GM18873 (cell line): ENCODE data around the gene PNLIPRP3.
"Not testable (repeated sequence)": the region's sequence is repeated elsewhere in the genome, so short reads cannot be mapped to it uniquely, and the experiment has no call there.

Experiments used
- ATAC-seq: cut with Tn5 transposase; IDR thresholded peaks from one replicate; pipeline ENCODE4 v1.9.1; 2021; ENCODE audit warnings: mild to moderate bottlenecking, moderate library complexity, moderate number of reproducible peaks; ENCODE audit not compliant: unreplicated experiment, low FRiP score

Gene PNLIPRP3

DNA sequence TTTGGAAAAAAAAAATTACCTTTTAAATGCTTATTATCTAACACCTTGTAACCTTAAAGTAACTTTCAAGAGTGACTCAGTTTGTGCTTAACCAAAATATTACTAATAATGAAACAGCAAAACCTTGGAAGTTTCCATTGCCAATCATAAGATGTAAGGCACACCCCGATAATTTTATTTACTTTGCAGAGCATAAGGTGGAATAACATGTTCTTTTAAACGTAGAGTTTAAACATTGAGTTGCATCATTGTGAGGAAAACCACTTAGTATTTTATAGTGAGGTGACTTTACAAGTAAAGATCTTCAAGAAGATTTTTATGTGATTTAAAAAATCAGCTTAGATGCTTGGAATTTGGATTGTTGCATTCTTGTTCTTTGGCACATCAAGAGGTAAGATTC lies at the start of gene PNLIPRP3:
Gene PNLIPRP3 (plus strand): TSS at position 177 of the 400 bp plus-strand sequence. CDS start 166 bp downstream, at position 343.
- no peak for ATAC-seq

- no peak for ATAC-seq
These were observed 45.4 kb upstream of the PNLIPRP3 start for GRCh38 chr10:116382290-116382689.

DNA sequence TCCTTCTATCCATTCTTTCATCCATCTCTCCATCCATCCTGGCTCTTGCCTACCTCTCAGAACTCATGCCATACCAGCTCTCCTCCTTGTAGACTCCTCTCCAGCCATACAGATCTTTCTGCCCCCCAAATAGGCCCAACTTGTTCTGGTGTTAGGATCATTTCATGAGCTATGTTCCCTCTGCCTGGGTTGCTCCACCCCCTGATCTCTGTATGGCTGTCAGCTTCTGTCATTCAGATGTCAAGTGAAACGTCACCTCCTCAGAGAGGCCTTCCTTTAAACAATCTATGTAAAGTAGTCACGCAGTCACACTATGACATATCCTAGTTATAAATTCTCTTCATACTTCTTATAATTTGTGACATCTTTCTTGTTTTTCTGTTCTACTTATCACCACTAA lies 42.3 kb upstream of the PNLIPRP3 start:
- ATAC-seq = no peak

DNA sequence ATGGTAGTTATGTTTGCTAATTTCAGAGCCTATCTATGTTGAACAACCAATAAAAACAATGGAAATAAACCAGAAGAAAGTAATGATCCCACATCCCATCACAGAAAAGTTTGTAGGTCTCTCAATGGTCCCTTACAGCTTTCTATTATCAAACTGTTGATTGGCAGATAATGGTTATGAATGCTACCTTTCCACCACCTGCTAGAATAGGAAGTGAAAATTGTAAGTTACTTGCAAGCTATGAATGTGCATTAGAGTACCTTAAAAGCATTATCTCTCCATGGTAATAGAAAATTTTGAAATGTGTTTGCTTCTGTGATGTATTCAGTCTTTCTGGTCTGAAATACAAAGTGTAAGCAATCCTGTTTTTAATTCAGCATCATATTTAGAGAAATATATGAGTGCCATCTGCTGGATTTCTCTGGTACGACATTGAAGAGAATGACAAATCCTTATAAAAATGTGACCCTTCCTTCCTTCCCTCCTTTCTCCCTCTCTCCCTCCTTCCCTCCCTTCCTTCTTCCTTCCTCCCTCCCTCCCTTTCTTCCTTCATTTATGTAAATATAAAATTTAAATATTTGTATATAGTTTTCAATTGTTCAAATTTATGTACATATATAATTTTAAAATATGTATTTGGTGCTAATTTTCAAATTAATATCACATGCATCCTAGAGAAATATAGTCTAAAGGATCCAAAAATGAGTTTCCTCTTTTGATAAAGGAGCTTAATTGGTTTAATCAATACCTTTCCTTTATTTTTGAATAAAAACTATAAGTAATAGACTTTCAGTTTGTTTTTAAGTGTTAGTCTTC lies 41.4 kb upstream of the PNLIPRP3 start:
- no peak for ATAC-seq

DNA sequence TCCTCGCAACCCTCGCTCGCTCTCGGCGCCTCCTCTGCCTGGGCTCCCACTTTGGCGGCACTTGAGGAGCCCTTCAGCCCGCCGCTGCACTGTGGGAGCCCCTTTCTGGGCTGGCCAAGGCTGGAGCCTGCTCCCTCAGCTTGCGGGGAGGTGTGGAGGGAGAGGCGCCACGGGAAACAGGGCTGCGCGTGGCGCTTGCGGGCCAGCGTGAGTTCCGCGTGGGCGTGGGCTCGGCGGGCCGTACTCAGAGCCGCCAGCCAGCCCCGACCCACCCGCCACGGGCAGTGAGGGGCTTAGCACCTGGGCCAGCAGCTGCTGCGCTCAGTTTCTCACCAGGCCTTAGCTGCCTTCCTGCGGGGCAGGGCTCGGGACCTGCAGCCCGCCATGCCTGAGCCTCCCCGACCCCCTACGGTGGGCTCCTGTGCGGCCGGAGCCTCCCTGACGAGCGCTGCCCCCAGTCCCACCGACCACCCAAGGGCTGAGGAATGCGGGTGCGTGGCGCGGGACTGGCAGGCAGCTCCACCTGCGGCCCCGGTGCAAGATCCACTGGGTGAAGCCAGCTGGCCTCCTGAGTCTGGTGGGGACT lies 34.3 kb upstream of the PNLIPRP3 start:
- ATAC-seq = not testable (repeated sequence)

GRCh38 chr10:116395223-116395985 lies 32.2 kb upstream of the PNLIPRP3 start:
- ATAC-seq = no peak

- ATAC-seq = no peak
These were observed 29.4 kb upstream of the PNLIPRP3 start for GRCh38 chr10:116398224-116398623.

DNA sequence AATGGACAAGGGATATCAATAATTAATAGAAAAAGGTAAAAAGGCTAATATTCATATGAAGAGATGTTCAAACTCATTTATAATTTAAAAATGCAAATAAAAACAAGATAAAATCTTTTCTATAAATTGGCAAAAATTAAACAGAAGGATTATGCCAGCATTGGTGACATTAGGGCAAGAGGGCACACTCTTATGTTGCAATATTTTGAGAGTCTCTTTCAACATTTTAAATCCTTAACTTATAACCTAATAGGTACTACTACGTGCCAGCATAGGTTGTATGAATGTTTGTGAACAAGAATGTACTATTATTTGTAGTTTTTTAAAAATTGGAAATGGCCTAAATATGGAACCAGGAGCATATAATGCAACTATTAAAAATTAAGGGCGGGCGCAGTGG lies 24.8 kb upstream of the PNLIPRP3 start:
- ATAC-seq = no peak

DNA sequence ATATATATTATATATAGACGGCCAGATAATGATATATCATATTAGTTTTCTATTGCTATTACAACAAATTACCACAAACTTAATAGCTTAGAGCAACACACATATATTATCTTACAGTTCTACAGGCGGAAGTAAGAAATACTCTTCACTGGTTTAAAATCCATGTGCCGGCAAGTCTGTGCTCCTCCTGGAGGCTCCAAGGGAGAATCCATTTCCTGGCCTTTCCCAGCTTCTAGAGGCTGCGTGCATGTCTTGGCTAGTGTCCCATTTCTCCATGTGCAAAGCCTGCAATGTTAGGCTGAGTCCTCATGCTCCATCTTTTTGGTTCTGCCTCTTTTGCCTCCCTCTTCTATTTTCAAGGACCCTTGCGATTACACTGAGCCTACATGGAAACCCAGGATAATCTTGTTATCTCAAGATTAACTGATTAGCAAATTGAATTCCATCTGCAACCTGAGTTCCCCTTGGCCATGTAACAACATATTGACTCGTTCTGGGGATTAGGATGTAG lies 23.9 kb upstream of the PNLIPRP3 start:
- no peak for ATAC-seq

GRCh38 chr10:116408719-116409118 lies 18.9 kb upstream of the PNLIPRP3 start:
- no peak for ATAC-seq

- no peak for ATAC-seq
These were observed 17.3 kb upstream of the PNLIPRP3 start for GRCh38 chr10:116410351-116410750.

DNA sequence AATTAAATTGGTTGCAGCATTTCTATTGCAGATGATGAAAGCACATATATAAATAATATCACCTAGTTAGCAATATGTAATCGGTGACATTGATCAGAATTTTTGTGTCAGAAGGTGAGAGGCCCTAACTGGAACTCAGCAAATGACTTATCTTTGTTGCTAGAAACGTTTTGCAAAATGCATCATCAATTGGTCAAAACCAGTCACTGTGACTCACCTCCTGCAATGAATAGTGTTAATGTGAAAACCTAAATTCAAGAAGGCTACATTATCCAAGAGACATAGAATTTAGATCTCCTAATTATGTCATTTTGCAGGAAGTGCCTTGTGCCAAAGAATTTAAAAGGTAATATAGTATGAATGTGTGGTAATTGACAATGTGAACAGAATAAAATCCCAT lies 9.8 kb upstream of the PNLIPRP3 start:
- ATAC-seq = no peak

DNA sequence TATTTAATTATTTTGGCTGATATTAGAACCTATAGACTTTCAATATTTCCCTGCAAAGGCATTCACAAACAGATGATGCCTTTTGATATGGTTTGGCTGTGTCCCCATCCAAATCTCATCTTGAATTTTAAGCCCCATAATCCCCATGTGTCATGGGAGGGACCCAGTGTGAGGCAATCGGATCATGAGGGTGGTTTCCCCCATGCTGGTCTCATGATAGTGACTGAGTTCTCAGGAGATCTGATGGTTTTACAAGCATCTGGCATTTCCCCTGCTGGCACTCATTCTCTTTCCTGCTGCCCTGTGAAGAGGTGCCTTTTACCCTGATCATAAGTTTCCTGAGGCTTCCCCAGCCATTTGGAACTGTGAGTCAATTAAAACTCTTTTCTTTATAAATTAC lies 9.3 kb upstream of the PNLIPRP3 start:
- ATAC-seq = no peak

DNA sequence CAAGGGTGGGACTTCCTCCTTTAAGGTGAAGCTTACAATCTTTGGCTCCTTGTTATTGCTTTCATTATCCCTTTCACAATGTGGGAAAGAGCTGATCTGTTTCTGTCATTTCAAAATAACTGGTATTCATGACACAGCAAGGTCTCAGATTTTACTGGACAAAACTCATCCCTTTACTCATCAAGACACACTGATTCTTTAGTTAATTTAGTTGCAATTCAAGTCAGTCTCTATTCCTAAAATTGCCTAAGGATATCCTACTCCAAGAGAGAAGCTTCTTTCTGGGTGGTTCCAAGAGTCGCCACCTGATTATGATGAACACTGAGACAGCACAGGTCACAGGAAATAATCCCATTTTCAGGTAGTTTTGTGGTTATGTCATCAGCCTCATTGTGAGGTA lies 5.8 kb upstream of the PNLIPRP3 start:
- ATAC-seq = no peak

DNA sequence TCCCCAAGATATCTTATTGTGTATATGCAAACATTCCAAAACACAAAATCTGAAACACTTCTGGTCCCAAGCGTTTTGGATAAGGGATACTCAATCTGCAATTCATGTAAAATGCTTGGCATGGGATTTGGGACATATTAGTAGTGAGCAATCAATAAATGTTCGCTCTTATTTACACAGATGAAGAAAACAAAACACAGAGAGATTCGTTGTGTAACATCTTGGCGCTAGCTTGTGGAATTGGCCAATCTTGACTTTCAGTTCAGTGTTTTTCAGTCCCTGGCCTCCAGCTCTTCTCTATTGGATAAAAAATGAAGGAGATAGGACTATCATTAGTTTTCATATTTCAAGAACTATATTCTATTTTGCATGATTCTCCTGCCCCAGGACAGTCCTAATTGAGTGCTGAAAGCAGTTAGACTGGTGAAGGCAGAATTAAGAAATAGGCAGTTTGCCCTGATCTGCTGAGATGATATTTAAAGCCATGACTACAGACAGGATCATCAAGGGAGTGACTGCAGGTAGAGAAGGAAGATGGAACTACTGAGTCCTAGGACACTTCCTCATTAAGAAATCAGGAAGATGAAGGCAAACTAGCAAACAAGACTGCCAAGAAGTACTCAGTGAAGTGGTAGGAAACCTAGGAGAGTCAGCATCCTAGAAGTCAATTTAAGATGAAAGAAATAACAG lies 1.8 kb downstream of the PNLIPRP3 start:
- no peak for ATAC-seq

GRCh38 chr10:116430288-116430687 lies 2.6 kb downstream of the PNLIPRP3 start:
- ATAC-seq = no peak

DNA sequence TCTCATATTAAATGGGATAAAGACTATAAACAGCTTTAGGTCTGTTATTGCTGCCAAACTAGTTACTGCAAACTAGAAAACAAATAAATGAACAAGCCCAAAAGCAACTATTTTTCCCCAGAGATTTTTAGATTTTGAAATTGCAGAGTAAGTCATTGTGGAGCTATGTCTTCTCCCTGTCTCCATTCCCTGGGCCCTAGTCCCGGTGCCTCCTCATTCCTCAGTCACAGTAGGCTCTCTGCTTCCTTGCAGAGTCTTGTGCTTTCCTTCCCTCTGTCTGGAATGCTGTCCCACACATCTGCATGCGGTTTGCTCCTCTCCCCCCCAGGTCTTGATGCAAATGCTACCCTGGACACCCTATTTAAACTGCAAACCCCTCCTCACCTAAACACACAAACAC lies 4.0 kb downstream of the PNLIPRP3 start:
- no peak for ATAC-seq

GRCh38 chr10:116437076-116437692 lies 9.5 kb downstream of the PNLIPRP3 start:
- no peak for ATAC-seq

DNA sequence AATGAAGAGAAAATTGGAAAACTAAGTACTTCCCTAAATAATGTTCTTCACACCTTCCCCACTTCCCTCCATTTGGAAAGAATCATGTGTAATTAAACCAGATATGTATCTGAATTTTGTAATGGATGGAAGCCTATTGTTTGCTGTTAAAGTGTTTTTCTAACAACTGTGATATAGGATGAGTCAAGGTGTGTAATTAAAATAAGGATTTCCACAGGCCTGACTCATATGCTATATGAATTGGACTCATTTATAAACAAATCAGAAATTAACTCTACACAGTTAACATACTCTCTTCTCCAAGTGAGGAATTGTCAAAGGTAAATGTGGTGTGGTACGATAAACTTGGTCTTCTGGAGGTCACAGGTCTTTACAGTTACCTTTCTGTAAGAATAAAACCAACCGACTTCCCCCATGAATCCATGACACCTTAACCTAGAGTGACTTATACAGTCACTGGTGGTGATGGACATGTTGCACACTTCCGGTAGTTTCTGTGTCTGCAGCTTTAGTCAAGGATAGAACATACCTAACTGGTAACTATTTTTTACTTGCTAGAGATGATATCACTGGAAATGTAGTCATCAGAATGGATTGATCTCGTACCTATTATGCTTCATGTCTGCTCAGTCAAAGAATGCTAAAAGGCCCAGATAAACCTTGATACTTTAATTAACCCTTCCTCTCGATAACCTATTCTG lies 12.8 kb downstream of the PNLIPRP3 start:
- ATAC-seq = no peak
